HG03097 (cell line): Measurements from ENCODE around the gene FAM222A.

Experiments
- ATAC-seq: cut with Tn5 transposase; IDR thresholded peaks from one replicate; pipeline ENCODE4 v1.9.1; 2021; ENCODE audit not compliant: unreplicated experiment, low FRiP score

The FAM222A gene

GRCh38 chr12:109816870-109817269 lies 103.2 kb downstream of the FAM222A start:
- no peak for ATAC-seq

DNA sequence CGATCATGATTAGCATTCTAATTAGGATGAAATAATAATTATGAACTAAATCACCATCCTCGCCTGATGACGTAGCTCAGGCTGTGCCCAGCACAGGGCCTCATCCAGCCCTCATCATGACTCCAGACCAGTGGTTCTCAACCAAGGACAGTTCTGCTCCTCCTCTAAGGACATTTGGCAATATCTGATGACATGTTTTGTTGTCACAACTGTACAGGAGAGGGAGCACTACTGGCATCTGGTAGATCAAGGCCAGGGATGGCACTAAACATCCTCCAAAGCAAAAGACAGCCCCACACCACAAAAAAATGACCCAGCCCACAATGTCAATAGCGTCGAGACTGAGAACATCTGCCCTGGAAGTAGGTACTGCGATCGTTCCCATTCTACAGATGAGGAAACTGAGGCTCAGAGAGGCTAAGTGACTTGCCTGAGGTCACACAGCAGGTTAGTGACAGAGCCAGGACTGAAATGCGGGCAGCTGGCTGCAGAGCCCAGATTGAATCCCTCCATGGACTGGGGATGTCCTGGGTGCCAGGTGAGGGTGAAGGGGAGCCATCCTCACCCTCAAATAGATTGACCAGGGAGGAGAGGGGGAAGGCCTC lies 104.1 kb downstream of the FAM222A start:
- ATAC-seq, result no peak

DNA sequence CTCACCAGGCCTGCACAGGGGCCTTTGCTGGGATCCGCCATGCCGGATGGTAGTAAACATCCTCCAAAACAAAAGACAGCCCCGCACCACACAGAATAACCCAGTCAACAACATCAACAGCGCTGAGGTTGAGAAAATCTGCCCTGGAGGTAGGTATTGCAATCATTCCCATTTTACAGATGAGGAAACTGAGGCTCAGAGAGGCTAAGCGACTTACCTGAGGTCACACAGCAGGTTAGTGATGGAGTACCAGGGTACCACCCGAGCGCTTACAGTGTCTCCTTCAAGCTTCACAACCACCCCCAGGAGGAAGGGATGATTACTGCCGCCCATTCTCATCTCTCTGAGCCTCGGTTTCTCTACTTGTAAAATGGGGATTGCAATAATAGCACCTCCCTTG lies 104.6 kb downstream of the FAM222A start:
- no peak for ATAC-seq

GRCh38 chr12:109818905-109819500 lies 105.4 kb downstream of the FAM222A start:
- no peak for ATAC-seq
